Stimulated activated CD4-positive, alpha-beta T cell treated with anti-CD3 and anti-CD28 coated beads, TNF-alpha, amount 100 ng/mL, for 24 hours (primary cell): ENCODE data around the gene CANX.
"Not testable (repeated sequence)": the region's sequence is repeated elsewhere in the genome, so short reads cannot be mapped to it uniquely, and the experiment has no call there.

Experiments
- DNase-seq, 3 experiments: peaks; one replicate each; pipeline ENCODE4 v3.0.0-alpha.2; 2020; ENCODE audit warnings: low read depth in 3 of 3

The CANX gene, protein sequence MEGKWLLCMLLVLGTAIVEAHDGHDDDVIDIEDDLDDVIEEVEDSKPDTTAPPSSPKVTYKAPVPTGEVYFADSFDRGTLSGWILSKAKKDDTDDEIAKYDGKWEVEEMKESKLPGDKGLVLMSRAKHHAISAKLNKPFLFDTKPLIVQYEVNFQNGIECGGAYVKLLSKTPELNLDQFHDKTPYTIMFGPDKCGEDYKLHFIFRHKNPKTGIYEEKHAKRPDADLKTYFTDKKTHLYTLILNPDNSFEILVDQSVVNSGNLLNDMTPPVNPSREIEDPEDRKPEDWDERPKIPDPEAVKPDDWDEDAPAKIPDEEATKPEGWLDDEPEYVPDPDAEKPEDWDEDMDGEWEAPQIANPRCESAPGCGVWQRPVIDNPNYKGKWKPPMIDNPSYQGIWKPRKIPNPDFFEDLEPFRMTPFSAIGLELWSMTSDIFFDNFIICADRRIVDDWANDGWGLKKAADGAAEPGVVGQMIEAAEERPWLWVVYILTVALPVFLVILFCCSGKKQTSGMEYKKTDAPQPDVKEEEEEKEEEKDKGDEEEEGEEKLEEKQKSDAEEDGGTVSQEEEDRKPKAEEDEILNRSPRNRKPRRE

DNA sequence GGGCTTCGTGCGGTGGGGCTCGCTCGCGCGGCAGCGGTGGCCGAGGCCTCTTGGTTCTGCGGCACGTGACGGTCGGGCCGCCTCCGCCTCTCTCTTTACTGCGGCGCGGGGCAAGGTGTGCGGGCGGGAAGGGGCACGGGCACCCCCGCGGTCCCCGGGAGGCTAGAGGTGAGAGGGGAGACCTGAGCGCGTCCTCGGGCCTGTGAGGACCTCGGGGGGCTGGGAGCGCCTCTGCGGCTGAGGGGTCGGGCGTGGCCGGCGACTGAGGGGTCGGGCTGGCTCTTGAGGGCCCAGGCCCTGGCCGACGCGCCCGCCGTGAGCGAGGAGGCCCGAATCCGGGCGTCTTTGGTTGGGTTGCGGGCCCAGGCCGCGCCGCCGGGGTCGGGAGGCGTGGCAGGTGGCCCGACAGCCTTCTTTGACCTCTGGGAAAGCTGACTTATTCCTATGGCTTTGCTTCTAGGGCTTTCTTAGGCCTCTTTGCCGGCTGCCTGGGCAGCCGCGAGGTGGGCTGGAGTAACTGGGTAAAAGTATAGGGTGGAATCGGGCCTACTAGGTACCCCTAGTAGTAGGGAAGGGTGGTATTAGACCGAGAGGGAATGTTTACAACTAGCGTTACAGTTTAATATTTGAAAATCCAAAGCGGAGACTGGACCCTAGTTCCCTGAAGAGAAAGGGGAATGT lies at the start of gene CANX:
TSS of gene CANX (plus strand) at position 33 of the 681 bp plus-strand sequence. CDS start 6,715 bp downstream, outside the sequence.
- no peak for DNase-seq

DNA sequence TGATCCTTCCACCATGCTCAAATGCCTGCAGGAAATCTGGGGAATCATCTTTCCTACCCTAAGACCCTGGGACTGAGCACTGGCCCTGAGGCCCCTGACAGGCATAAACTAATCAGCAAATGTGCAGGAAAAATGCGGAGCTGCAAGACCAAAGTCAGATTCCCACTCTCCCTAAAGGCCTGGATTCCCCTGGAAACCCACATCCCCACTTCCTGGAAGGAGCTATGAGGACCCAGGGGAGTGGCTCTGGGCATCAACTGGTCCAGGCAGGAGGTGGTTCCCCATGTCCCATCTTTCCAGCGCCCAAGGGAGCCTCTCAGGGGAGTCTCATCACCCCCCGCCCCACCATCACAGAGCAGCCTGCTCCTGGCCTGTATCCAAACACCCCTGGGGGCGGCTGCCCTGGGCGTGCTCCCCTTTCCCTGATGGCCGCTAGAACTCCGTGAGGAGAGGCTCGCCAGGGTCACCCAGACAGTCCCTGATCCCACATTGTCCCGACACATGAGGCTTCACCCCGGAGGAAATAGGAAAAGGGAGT lies 49.5 kb upstream of the CANX start:
- DNase-seq: not testable (repeated sequence)

GRCh38 chr5:179650245-179650644 lies 48.5 kb upstream of the CANX start:
- not testable (repeated sequence) for DNase-seq

DNA sequence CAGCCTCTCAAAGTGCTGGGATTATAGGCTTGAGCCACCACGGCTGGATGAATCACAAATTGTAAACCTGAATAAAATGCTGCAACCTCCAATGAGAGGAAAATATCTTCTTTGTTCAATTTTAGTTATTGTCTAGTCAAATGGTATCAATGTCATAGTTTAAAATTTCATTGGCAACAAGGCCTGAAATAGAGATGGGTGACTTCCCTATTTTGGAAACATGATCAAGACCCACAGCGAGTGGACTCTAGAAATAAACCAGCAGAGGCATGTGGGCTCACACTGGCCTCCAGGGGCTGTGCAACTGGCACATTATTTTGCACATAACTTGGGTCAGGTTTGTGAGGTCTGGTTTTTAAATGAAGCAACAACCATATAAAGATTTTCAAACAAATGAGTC lies 45.6 kb upstream of the CANX start:
- not testable (repeated sequence) for DNase-seq

GRCh38 chr5:179657302-179658178 lies 41.2 kb upstream of the CANX start:
- not testable (repeated sequence) for DNase-seq

GRCh38 chr5:179658179-179658856 lies 40.4 kb upstream of the CANX start:
- not testable (repeated sequence) for DNase-seq

DNA sequence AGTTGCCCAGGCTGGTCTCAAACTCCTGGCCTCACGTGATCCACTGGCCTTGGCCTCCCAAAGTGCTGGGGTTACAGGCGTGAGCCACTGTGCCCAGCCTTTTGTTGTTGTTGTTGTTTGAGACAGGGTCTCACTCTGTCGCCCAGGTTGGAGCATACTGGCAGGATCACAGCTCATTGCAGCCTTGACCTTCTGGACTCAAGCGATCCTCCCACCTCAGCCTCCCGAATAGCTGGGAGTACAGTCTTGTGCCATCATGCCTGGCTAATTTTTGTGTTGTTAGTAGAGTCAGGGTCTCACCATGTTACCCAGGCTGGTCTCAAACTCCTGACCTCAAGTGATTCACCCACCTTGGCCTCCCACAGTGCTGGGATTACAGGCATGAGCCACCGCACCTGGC lies 37.1 kb upstream of the CANX start:
- not testable (repeated sequence) for DNase-seq

- DNase-seq: peak in 1 of 3 experiments; percentile 22
These were observed 30.4 kb upstream of the CANX start for GRCh38 chr5:179668391-179668790.

DNA sequence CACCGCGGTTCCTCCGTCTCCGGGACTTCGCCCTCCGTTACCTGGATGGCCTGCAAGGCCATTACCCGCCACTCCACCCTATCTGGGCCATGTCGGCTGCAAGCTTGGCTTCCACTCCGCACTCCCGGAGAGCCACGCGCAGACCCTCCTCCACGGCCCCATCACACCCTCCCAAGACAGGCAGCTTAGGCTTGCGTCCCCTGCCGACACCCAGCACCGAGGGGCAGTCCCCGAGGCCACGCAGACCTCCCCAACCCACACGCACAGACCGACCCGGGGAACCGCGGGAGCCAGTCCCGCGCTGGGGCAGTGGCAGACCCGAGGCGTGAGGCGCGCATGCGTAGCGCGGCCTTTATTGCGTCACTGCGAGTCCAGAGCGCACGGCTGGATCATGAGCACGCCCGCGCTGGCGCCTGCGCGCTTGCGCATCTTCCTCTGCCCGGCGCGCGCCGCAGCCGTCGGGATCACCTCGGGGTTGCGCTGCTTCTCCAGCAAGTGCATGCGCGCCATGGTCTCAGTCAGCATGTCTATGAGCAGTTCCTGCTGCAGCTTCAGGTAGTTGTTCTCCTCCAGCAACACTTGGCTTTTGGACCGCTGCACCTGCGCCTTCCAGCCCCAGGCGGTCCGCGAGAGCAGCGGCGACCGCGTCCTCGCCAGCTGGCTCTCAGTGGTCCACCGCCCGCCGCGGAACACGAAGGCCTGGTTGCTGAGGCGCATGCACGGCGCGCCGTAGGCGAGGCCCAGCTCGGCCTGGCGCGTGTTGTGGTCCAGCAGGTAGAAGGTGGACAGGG lies 20.3 kb upstream of the CANX start:
- peak; percentile 85 to 94 (median 88) for DNase-seq

- peak in 2 of 3 experiments; percentile 22 to 69 for DNase-seq
These were observed 19.6 kb upstream of the CANX start for GRCh38 chr5:179679014-179679674.

GRCh38 chr5:179680014-179680779 lies 18.6 kb upstream of the CANX start:
- no peak for DNase-seq

DNA sequence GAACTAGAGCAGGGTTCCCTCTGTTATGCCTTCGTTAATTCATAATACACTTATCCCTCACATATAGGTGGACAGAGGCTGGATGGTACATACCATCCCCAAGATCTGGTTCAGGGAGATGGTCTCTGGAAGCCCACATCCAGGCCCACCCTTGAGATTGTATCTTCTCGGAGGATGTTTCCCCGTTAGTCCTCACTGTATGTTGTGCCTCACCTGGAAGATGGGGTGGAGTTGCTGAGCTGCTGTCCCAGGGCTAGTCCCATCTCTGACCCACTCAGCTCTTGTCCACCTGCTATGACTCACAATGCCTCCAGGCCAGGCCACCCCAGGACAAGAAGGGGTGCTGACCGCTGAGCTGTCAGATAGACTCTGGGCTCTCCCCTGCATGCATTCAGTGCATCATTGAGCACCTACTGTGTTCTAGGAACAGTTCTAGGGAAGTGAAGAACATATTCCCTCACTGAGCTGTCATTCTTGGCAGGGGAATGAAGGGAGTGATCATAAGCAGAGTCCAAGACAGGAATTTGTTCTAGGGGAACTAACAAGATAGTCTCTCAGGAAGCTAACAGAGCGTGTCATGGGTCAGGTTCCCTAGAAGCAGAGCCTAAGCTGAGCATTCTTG lies 17.9 kb upstream of the CANX start, which contains the start of gene CBY3:
TSS of gene CBY3 (minus strand) at position 255 of the 622 bp plus-strand sequence. CDS start at position 139, 116 bp downstream.
- DNase-seq: no peak

GRCh38 chr5:179689212-179689611 lies 9.6 kb upstream of the CANX start:
- DNase-seq: not testable (repeated sequence)

- no peak for DNase-seq
These were observed 4.2 kb upstream of the CANX start for GRCh38 chr5:179694561-179694960.

GRCh38 chr5:179696603-179697002 lies 2.2 kb upstream of the CANX start:
- no peak for DNase-seq

GRCh38 chr5:179697108-179697507 lies 1.7 kb upstream of the CANX start:
- DNase-seq: no peak

GRCh38 chr5:179697543-179697942 lies 1.2 kb upstream of the CANX start:
- DNase-seq: not testable (repeated sequence)
